Measurements from ENCODE around the gene CFTR.
"Not testable (repeated sequence)": the region's sequence is repeated elsewhere in the genome, so short reads cannot be mapped to it uniquely, and the experiment has no call there.

- not testable (repeated sequence) for TF ChIP-seq CTCF (optimal IDR thresholded peaks at IDR 0.05 in 1 of 3, IDR thresholded peaks at IDR 0.05 in 1 of 3, conservative IDR thresholded peaks at IDR 0.05 in 1 of 3; ENCODE audit: extremely low read depth in 1 of 3, insufficient read depth in 2 of 3, low read length in 3 of 3); EZH2 (IDR thresholded peaks at IDR 0.05; ENCODE audit: low read length)
Observed at GRCh38 chr7:117517194-117517593, 37.4 kb downstream of the CFTR start.

Data from keratinocyte (primary cell).